Calu3 (cell line): ENCODE measurements around the gene SLC22A12. TPM values are rescaled to one million over a fixed set of nuclear protein-coding genes. Genes with fewer than 3 reads are reported as not detected.

Experiments used
- BruUV-seq: library from RNA; stranded (reverse); fragments of 400-500 nt; replicated peaks from 2 replicates; lab custom pipeline; 2021; lab: Mats Ljungman, UMichigan
- CTCF ChIA-PET: fragments of 300-600 bp; sonication (Branson Sonifier 250); formaldehyde crosslinking; loops from one replicate; lab custom pipeline; 2022; ENCODE audit warnings: antibody characterized with exemption; lab: Charles Lee
- DNase-seq: peaks from one replicate; pipeline ENCODE4 v3.0.0; 2022
- H3K27ac Mint-ChIP-seq: one replicate; pipeline ENCODE4 v1.8.0; 2022; ENCODE audit warnings: mixed read lengths; ENCODE audit not compliant: unreplicated experiment
- H3K27me3 Mint-ChIP-seq: one replicate; pipeline ENCODE4 v1.8.0; 2022; ENCODE audit warnings: mixed read lengths; ENCODE audit not compliant: unreplicated experiment
- H3K36me3 Mint-ChIP-seq: one replicate; pipeline ENCODE4 v1.8.0; 2022; ENCODE audit warnings: mild to moderate bottlenecking, moderate library complexity, mixed read lengths; ENCODE audit not compliant: insufficient read depth, unreplicated experiment
- H3K4me1 Mint-ChIP-seq: one replicate; pipeline ENCODE4 v1.8.0; 2022; ENCODE audit warnings: mild to moderate bottlenecking, low read depth, mixed read lengths; ENCODE audit not compliant: unreplicated experiment
- H3K4me3 Mint-ChIP-seq: one replicate; pipeline ENCODE4 v1.8.0; 2022; ENCODE audit warnings: mild to moderate bottlenecking, low read depth, moderate library complexity, mixed read lengths; ENCODE audit not compliant: unreplicated experiment
- H3K9me3 Mint-ChIP-seq: one replicate; pipeline ENCODE4 v1.8.0; 2022; ENCODE audit warnings: low read depth, mixed read lengths; ENCODE audit not compliant: unreplicated experiment
- intact Hi-C: fragments of 100-400 bp; cut with micrococcal nuclease; formaldehyde crosslinking; loops from one replicate; pipeline ENCODE4 v1.10.0; 2022; ENCODE audit not compliant: unreplicated experiment
- total RNA-seq: library from RNA; stranded (reverse); gene quantifications from 2 replicates; pipeline ENCODE4 v1.2.3, GENCODE V29; 2022
- TF ChIP-seq, protein P1 (sequence below): fragments of 200-600 bp; IDR thresholded peaks from one replicate; pipeline ENCODE4 v1.8.0; 2022; ENCODE audit warnings: antibody characterized with exemption; ENCODE audit not compliant: unreplicated experiment

Gene SLC22A12
- total RNA-seq, 1 experiment from 2014 or later = not detected

DNA sequence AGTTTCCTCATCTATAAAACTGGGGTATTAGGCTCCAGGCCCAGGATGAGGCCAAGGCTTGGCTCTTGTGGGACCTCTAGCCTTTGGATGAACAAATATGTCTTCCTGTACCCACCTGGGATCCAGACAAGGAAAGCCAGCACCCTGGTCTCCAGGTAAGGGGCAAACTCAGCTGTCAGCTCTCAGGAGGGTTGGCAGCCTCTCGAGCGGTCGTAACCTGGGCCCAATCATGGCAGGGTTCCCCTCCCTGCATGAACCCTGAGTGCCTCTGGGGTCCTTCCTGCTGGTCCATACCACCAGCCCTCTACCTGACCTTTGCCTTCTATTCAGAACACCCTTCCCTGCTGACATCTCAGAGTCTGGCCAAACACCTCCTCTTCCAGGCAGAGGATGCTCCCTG lies 19.6 kb downstream of the SLC22A12 start:
- intact Hi-C loops = no loop called here
- CTCF ChIA-PET = no interaction called here
- TF ChIP-seq, protein P1, sequence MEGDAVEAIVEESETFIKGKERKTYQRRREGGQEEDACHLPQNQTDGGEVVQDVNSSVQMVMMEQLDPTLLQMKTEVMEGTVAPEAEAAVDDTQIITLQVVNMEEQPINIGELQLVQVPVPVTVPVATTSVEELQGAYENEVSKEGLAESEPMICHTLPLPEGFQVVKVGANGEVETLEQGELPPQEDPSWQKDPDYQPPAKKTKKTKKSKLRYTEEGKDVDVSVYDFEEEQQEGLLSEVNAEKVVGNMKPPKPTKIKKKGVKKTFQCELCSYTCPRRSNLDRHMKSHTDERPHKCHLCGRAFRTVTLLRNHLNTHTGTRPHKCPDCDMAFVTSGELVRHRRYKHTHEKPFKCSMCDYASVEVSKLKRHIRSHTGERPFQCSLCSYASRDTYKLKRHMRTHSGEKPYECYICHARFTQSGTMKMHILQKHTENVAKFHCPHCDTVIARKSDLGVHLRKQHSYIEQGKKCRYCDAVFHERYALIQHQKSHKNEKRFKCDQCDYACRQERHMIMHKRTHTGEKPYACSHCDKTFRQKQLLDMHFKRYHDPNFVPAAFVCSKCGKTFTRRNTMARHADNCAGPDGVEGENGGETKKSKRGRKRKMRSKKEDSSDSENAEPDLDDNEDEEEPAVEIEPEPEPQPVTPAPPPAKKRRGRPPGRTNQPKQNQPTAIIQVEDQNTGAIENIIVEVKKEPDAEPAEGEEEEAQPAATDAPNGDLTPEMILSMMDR = no peak
- Mint-ChIP-seq H3K4me1 (no peaks in the 10 kb centered on the region), H3K27ac (no peak overlapping the region), H3K4me3 (no peak overlapping the region), H3K9me3 (no peaks in the 10 kb centered on the region), H3K36me3 (no peaks in the 10 kb centered on the region), H3K27me3 (peaks cover 100% of the 10 kb centered on the region)
- BruUV-seq = no TSS peak
- no peak for DNase-seq

DNA sequence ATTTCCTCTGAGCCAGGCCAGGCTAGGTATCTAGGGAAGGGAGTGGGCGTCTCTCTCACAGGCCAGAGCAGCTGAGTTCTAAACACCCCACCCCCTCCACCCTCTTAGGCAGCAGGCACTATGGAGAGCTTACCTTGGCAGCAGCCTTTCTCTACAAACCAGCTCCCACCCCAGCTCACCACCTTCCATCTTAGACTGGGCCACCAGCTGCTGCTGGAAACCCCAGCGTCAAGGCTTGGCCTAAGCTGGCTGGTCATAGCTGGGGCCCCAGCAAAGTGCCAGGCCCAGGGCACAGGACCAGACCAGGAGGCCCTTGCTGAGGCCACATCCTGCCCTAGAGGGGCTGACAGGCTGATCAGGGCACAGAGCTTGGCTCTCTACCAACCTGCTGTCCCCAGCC lies 20.2 kb downstream of the SLC22A12 start:
- BruUV-seq = no TSS peak
- intact Hi-C loops = no loop called here
- DNase-seq = no peak
- Mint-ChIP-seq H3K9me3 (no peaks in the 10 kb centered on the region), H3K4me1 (no peaks in the 10 kb centered on the region), H3K4me3 (no peak overlapping the region), H3K27ac (no peak overlapping the region), H3K36me3 (no peaks in the 10 kb centered on the region), H3K27me3 (peaks cover 100% of the 10 kb centered on the region)
- TF ChIP-seq, protein P1 = no peak
- CTCF ChIA-PET = no interaction called here

DNA sequence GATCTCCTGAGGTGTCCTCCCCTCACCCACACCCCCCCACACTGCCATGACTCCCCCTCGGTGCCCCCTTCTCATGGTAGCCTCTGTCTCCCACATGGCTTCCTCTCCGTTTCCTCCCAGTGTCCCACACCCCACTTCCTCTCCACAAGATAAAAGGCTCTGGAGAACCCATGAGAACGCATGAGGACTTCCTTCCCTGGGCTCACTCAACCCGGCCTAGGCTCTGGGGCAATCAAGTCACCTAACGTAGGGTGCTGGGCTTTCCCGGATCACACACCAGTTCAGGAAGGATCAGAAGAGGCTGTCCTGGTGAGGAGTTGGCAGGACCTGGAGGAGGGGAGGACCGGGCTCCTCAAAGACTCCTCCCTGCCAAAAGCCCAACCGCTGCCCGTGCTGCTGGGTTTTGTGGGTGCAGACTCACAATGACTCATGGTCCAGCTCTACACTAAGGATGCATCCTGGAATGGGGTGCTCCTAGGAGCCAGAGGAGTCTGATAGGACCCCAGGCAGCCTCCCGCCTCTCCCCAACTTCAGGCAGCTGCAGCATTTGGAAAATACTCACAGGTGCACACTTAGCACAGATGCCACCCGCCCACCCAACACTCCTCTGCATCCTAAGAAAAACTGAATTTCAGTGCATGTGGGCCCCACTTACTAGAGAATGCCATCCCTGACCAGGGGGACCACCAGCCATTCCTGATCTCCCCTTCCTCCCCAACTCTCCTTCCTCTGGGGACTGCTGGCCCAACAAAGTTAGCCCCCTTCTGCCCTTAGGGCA lies 21.0 kb downstream of the SLC22A12 start:
- no peaks in the 10 kb centered on the region for H3K36me3 Mint-ChIP-seq
- H3K9me3 Mint-ChIP-seq = no peaks in the 10 kb centered on the region
- no peaks in the 10 kb centered on the region for H3K4me1 Mint-ChIP-seq
- peaks cover 91% of the 10 kb centered on the region for H3K27me3 Mint-ChIP-seq
- intact Hi-C loops = no loop called here
- no peak overlapping the region for H3K27ac Mint-ChIP-seq
- TF ChIP-seq, protein P1 = no peak
- CTCF ChIA-PET = no interaction called here
- H3K4me3 Mint-ChIP-seq = no peak overlapping the region
- DNase-seq = no peak
- no TSS peak for BruUV-seq

DNA sequence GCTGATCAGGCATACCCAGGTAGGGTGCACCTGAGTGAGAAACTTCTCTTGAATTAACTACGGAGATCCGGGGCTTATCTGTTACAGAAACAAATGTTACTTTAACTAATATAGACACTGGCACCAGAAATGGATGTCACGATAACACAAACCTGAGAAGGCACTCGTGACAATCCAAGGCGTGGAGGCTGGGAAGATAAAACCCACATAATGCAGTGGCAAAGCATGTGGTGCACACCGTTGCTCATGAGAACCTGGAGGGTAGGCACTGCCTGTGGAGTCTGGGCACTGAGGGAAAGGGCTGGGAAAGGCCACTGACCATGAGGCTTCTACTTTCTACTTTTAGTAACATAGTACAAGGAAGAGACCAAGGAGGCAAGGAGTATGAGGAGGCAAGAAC lies 22.6 kb downstream of the SLC22A12 start:
- Mint-ChIP-seq H3K4me1 (no peaks in the 10 kb centered on the region), H3K27ac (no peak overlapping the region), H3K36me3 (no peaks in the 10 kb centered on the region), H3K27me3 (peaks cover 76% of the 10 kb centered on the region), H3K9me3 (no peaks in the 10 kb centered on the region), H3K4me3 (no peak overlapping the region)
- no TSS peak for BruUV-seq
- TF ChIP-seq, protein P1 = no peak
- DNase-seq = no peak
- intact Hi-C loops = no loop called here
- CTCF ChIA-PET = no interaction called here
